ENCODE results near the gene GLMP.

GLMP gene

GRCh38 chr1:156263288-156263655 lies 32.2 kb downstream of the GLMP start:
- no peaks in the 10 kb centered on the region for H3K27me3 ChIP-seq (replicated peaks)
- no peak for TF ChIP-seq CTCF (IDR thresholded peaks at IDR 0.05; ENCODE audit: low read depth, low read length, missing control alignments)
- in situ Hi-C loops (cut with HindIII; ENCODE audit: low pct_ligation_motif_present, low sequenced_read_pairs) = no loop called here
- no peak overlapping the region for H3K27ac ChIP-seq
- peaks cover 91% of the 10 kb centered on the region for H3K36me3 ChIP-seq (replicated peaks)
- no peak for DNase-seq
- H3K4me3 ChIP-seq (ENCODE audit: low read depth, low read length) = no peak overlapping the region

- in situ Hi-C loops (cut with HindIII; ENCODE audit: low pct_ligation_motif_present, low sequenced_read_pairs) = no loop called here
- Histone ChIP-seq H3K27me3 (replicated peaks) (no peaks in the 10 kb centered on the region), H3K36me3 (replicated peaks) (peaks cover 91% of the 10 kb centered on the region), H3K4me3 (ENCODE audit: low read depth, low read length) (no peak overlapping the region), H3K27ac (no peak overlapping the region)
- no peak for TF ChIP-seq CTCF (IDR thresholded peaks at IDR 0.05; ENCODE audit: low read depth, low read length, missing control alignments)
- peak; percentile 43 for DNase-seq
Observed at GRCh38 chr1:156262461-156263287, 32.8 kb downstream of the GLMP start.

- TF ChIP-seq CTCF (IDR thresholded peaks at IDR 0.05; ENCODE audit: low read depth, low read length, missing control alignments) = no peak
- no peaks in the 10 kb centered on the region for H3K27me3 ChIP-seq (replicated peaks)
- peaks cover 82% of the 10 kb centered on the region for H3K36me3 ChIP-seq (replicated peaks)
- H3K4me3 ChIP-seq (ENCODE audit: low read depth, low read length) = no peak overlapping the region
- H3K27ac ChIP-seq = no peak overlapping the region
- DNase-seq = no peak
- in situ Hi-C loops (cut with HindIII; ENCODE audit: low pct_ligation_motif_present, low sequenced_read_pairs) = no loop called here
Observed at GRCh38 chr1:156260896-156261295, 34.6 kb downstream of the GLMP start.

- TF ChIP-seq CTCF (IDR thresholded peaks at IDR 0.05; ENCODE audit: low read depth, low read length, missing control alignments) = peak; percentile 44
- no peaks in the 10 kb centered on the region for H3K27me3 ChIP-seq (replicated peaks)
- no peak for DNase-seq
- in situ Hi-C loops (cut with HindIII; ENCODE audit: low pct_ligation_motif_present, low sequenced_read_pairs) = no loop called here
- H3K36me3 ChIP-seq (replicated peaks) = peaks cover 74% of the 10 kb centered on the region
- H3K27ac ChIP-seq = no peak overlapping the region
- no peak overlapping the region for H3K4me3 ChIP-seq (ENCODE audit: low read depth, low read length)
Observed at GRCh38 chr1:156259805-156260204, 35.7 kb downstream of the GLMP start.

DNA sequence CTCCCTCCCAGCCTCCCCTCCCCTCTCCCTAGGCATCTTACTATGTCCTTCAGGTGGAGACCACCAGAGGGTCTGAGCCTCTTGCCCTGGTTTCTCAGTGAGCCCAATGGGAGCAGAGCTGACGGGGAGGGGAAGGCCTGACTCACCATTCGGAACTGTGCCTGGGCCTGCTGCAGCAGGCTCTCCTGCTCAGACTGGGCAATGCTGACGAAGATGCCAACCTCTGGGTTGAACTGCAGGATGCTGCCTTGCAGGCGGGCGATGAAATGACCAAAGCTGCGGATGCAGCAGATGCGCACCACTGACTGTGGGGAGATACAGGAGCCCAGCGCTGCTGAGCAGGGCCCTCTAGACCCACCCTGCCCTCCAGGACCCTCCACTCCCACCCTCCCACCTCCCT lies 36.6 kb downstream of the GLMP start:
- in situ Hi-C loops (cut with HindIII; ENCODE audit: low pct_ligation_motif_present, low sequenced_read_pairs) = no loop called here
- Histone ChIP-seq H3K36me3 (replicated peaks) (peaks cover 73% of the 10 kb centered on the region), H3K27ac (no peak overlapping the region)

More for the DNA sequence above, 36.6 kb downstream of the GLMP start:
- DNase-seq = no peak
- Histone ChIP-seq H3K4me3 (ENCODE audit: low read depth, low read length) (no peak overlapping the region), H3K27me3 (replicated peaks) (no peaks in the 10 kb centered on the region)
- no peak for TF ChIP-seq CTCF (IDR thresholded peaks at IDR 0.05; ENCODE audit: low read depth, low read length, missing control alignments)

All from brain microvascular endothelial cell (primary cell).